IPS-20b (cell line): ENCODE results near the gene PTPN3.
A peak's percentile ranks its signal among the peaks of the same experiment; 100 is the strongest.

Source experiments
- H3K27ac ChIP-seq: one replicate; pipeline ENCODE4 v1.5.1; 2013; ENCODE audit warnings: low read length
- H3K27me3 ChIP-seq: 2 replicates; pipeline ENCODE4 v1.6.1; 2013; ENCODE audit warnings: mild to moderate bottlenecking, low read length, inconsistent platforms; ENCODE audit not compliant: insufficient read depth
- H3K36me3 ChIP-seq: 2 replicates; pipeline ENCODE4 v1.6.1; 2013; ENCODE audit warnings: low read depth, mild to moderate bottlenecking, inconsistent platforms, low read length, moderate library complexity; ENCODE audit not compliant: insufficient read depth
- H3K4me1 ChIP-seq: 2 replicates; pipeline ENCODE4 v1.6.1; 2013; ENCODE audit warnings: mild to moderate bottlenecking, control low read depth, inconsistent platforms, low read length, moderate library complexity; ENCODE audit not compliant: insufficient read depth
- H3K4me3 ChIP-seq: 2 replicates; pipeline ENCODE4 v1.5.1; 2013; ENCODE audit warnings: mild to moderate bottlenecking, low read length, inconsistent platforms
- H3K9ac ChIP-seq: 2 replicates; pipeline ENCODE4 v1.6.1; 2013; ENCODE audit warnings: low read depth, mild to moderate bottlenecking, inconsistent platforms, low read length, moderate library complexity
- H3K9me3 ChIP-seq: 2 replicates; pipeline ENCODE4 v1.6.1; 2013; ENCODE audit warnings: mild to moderate bottlenecking, low read depth, low read length, inconsistent platforms; ENCODE audit not compliant: insufficient read depth

The PTPN3 gene

GRCh38 chr9:109414125-109414785, 83.9 kb downstream of the PTPN3 start:
- Histone ChIP-seq H3K4me3 (no peak overlapping the region), H3K27me3 (no peaks in the 10 kb centered on the region), H3K27ac (no peak overlapping the region), H3K9me3 (no peaks in the 10 kb centered on the region), H3K9ac (no peak overlapping the region), H3K36me3 (no peaks in the 10 kb centered on the region), H3K4me1 (peaks cover 18% of the 10 kb centered on the region; the same call in 1 of the 2 replicates)

DNA sequence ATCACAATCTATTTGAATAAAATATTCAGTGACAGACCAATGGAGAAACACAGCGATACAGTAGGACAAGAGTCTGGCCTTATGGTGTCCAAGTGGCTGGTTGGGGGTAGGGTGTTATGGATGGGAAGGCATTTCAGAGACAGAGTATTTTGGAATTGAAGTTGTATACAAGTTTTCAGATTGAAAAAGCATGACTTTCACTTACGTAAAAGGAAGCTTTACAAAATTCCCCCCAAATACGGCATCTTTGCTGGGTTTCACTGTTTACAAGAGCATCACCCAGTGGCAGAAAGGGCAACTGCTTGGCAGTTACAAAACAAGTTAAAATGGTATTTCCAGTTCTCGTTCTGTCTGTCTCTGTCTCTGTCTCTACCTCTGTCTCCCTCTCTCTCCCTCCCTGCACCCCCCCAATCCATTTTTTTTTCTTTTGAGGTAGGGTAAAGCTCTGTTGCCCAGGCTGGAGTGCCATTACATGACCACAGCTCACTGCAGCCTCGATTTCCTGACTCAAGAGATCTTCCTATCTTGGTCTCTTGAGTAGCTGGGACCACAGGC, 86.2 kb downstream of the PTPN3 start:
- no peaks in the 10 kb centered on the region for H3K36me3 ChIP-seq
- no peaks in the 10 kb centered on the region for H3K9me3 ChIP-seq
- no peak overlapping the region for H3K27ac ChIP-seq
- H3K4me3 ChIP-seq, result no peak overlapping the region
- H3K4me1 ChIP-seq, result peaks cover 22% of the 10 kb centered on the region; the same call in 1 of the 2 replicates
- no peaks in the 10 kb centered on the region for H3K27me3 ChIP-seq
- H3K9ac ChIP-seq, result no peak overlapping the region

DNA sequence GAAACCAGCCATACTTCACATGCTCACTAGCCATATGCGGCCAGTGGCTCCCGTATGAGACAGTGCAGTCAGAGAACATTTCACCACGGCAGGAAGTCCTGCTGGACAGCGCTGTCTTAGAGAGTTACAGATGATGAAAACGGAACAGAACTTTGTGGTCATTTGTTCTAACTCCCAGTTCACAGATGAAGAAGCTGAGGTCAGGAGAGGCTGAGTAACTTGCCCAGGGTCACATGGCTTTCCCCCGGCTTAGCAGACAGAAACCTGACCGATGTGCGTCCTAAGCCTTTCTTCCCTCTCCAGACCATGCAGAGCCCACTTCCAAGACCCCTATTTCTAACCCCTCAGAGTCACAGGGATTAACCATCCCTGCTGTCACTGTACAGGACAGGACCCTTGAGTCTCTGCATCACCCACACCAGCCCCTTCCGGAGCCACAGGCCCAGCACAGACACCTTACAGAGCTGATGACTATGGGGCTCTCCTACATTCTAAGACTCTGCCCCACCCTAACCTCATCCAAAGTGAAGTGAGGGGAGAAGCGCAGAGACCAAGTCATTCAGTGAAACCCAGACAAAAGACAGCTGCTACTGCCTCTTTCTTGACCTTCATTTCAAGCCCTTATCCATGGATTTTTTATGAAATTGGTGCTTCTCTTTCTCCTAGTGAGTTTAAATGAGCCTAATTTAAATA, 86.9 kb downstream of the PTPN3 start:
- H3K9me3 ChIP-seq, result no peaks in the 10 kb centered on the region
- H3K4me3 ChIP-seq, result no peak overlapping the region
- H3K4me1 ChIP-seq, result peaks cover 22% of the 10 kb centered on the region; the same call in 1 of the 2 replicates
- H3K9ac ChIP-seq, result no peak overlapping the region
- no peak overlapping the region for H3K27ac ChIP-seq
- no peaks in the 10 kb centered on the region for H3K27me3 ChIP-seq
- no peaks in the 10 kb centered on the region for H3K36me3 ChIP-seq

DNA sequence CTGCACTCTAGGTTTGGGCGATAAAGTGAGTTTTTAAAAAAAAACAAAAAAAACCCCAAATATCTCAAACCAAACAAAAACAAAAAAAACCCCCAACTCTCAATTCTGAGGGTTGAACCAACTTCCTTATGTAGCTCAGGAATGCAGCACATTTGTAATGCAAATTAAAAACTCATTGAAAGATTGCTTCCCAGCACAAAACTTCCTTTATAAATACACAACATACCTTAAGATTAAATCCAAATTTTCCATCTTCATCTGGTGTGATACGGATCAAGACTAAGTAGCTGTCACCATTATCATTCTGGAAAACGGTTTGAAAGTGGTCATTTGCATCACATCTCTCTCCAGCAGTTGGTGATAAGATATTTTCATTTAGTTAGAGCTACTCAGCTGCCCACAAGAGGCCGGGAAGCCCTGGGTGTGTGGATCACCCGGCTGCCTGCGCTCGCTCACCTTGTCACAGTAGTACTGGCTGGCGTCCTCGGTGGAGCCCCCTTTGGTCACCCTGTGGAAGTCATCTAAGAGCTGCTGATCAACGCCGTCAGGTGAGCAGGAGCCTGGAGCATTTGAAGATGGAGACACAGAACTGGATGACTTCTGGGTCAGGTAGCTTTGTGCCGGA, 88.2 kb downstream of the PTPN3 start:
- Histone ChIP-seq H3K4me1 (peaks cover 22% of the 10 kb centered on the region; the same call in 1 of the 2 replicates), H3K9me3 (no peaks in the 10 kb centered on the region), H3K4me3 (peak overlapping the region; percentile 40), H3K36me3 (no peaks in the 10 kb centered on the region), H3K27ac (no peak overlapping the region), H3K27me3 (no peaks in the 10 kb centered on the region), H3K9ac (no peak overlapping the region; the same call in 1 of the 2 replicates)

DNA sequence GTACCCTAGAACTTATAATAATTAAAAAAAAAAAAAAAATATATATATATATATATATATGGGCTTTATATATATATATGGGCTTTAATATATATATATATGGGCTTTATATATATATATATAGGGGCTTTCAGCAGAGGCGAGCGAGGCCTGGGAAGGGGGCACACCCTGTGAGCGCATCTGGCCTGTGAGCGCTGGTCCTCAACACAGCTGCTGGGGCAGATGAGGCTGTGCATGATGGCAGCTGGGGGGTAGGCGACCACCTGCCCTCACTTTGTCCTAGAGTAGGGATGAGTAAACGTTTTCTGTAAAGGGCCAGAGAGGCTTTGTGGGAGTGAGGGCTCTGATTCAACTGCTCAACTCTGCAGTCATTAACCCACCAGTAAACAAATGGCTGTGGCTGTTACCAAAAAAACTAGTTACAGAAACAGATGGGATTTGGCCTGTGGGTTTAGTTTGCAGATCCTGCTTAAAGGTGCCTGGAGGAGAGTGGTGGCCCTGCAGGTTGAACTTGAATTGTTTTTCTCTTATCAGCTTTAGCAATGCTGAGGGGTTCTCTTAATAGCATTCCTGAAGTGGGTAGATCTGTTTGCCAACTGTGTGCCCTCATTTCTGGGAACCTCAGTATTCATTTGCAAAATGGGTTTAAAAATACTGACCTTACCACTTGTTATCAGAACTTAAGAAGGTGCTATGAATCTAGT, 89.2 kb downstream of the PTPN3 start:
- Histone ChIP-seq H3K36me3 (no peaks in the 10 kb centered on the region), H3K4me1 (peaks cover 22% of the 10 kb centered on the region; the same call in 1 of the 2 replicates), H3K4me3 (no peak overlapping the region), H3K9me3 (no peaks in the 10 kb centered on the region), H3K9ac (no peak overlapping the region; the same call in 1 of the 2 replicates), H3K27me3 (no peaks in the 10 kb centered on the region), H3K27ac (no peak overlapping the region)

DNA sequence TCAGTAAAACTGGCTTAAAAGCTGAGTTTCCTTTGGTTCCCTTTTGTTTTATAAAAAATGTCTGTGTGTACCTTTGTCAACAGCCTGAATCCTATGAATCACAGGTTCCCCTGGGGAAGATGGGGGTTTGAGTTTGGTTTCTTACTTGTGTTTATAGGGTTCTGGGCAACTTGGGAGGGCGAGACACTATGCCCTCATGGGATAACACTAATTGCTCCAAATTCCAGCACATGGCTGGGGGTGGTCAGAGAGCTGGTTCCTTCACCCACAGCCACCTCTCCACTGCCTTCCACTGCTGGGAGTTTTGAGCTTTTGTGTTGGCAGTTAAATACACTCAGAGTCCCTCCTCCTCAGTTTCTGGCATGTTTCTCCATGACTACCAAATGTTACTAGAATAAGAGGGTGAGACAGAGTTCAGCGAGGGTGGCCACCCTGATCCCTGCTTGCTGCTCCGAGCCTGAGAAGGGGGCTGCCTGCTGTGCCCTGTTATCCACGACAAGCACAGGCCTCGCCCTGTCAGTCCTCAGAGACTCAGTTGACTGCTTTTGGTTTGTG, 94.3 kb downstream of the PTPN3 start:
- Histone ChIP-seq H3K4me3 (no peak overlapping the region), H3K36me3 (no peaks in the 10 kb centered on the region), H3K27ac (no peak overlapping the region), H3K9me3 (no peaks in the 10 kb centered on the region), H3K4me1 (peaks cover 5% of the 10 kb centered on the region; the same call in 1 of the 2 replicates), H3K27me3 (no peaks in the 10 kb centered on the region), H3K9ac (no peak overlapping the region)

DNA sequence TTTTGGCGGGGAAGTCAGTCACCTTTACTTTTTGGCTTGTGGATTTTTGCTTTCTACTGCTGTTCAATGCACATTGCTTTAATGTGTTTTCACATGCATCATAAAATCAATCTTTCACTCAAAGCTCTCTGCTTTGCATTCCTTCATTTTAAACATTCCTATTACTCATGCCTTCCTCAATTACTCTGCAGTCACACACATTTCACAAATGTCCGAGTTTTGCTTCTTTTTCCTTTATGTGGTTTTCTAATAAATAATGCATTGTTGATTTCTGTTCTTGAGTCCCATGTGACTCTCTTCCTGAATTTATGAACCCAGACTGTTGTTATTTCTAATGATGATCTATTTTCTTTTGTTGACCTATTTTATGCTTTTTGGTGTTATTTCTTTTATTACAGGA, 95.0 kb downstream of the PTPN3 start:
- Histone ChIP-seq H3K4me3 (no peak overlapping the region), H3K36me3 (no peaks in the 10 kb centered on the region), H3K9me3 (no peaks in the 10 kb centered on the region), H3K4me1 (0 out of 2 replicates have a peak, but pooled peaks cover 4% of the 10 kb centered on the region), H3K27me3 (no peaks in the 10 kb centered on the region), H3K27ac (no peak overlapping the region), H3K9ac (no peak overlapping the region)

GRCh38 chr9:109401990-109402318, 96.2 kb downstream of the PTPN3 start:
- no peaks in the 10 kb centered on the region for H3K9me3 ChIP-seq
- H3K36me3 ChIP-seq, result no peaks in the 10 kb centered on the region
- H3K4me3 ChIP-seq, result no peak overlapping the region
- no peak overlapping the region for H3K27ac ChIP-seq
- H3K27me3 ChIP-seq, result no peaks in the 10 kb centered on the region
- no peak overlapping the region for H3K9ac ChIP-seq
- H3K4me1 ChIP-seq, result no peaks in the 10 kb centered on the region

DNA sequence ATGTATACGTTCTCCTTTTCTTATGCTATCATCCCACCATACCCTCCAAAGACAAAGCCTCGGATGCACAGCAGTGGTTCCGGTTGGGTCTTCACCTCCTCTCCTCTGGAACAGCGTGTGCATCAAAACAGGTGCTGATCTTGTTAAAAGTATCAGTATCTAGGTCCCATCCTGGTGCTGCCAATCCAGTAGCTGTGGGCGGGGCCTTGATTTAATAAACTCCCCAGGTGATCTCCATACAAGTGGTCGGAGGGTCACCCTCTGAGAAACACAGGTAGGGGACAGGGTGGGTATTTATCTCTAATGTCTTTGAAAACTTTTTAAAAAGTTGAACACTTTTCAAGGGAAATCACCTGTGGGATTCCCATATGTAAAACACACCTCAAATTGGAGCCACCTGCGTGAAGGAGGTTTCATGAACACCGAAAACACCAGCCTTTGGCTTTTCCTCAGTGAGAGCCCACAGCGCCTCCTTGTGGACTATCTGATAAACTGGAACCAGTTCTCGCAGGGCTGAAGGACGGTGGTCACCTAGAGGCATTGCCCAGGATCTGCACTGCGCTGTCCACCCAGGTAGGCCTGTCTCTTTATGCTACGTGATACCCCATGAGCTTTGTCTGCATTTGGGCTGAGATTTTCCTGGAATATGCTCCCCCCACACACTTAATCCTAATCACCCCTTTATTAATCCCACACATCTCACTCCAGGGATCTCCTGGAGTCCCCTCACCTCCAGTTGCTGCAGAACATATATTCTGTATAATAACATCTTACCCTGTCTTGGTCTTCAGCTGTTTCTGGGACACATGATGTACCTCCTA, 96.7 kb downstream of the PTPN3 start:
- Histone ChIP-seq H3K4me3 (no peak overlapping the region), H3K36me3 (no peaks in the 10 kb centered on the region), H3K4me1 (no peaks in the 10 kb centered on the region), H3K27ac (no peak overlapping the region), H3K9me3 (no peaks in the 10 kb centered on the region), H3K9ac (no peak overlapping the region), H3K27me3 (no peaks in the 10 kb centered on the region)

DNA sequence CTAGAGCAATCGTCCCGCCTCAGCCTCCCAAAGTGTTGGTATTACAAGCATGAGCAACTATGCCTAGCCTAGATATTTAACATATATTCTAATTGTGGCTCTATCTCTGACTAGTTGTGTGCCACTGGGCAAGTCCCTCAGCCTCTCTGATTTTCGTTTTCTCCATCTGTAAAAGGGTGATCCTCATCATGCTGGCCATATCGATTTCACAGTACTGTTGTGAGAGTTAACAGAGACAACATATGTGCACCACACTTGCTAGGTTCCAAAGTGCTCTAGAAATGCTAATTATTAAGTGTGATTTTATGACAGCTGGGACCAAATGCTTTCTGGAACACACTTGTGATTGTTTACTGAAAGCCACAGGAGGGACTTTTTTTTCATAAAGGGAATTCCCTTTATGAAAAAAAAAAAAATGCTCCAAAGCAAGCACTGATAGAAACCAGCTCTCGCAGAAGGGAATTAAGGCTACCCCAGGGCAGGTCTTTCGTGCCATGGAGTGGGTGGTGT, 98.8 kb downstream of the PTPN3 start:
- H3K4me3 ChIP-seq, result no peak overlapping the region
- no peaks in the 10 kb centered on the region for H3K4me1 ChIP-seq
- H3K9ac ChIP-seq, result no peak overlapping the region
- H3K9me3 ChIP-seq, result no peaks in the 10 kb centered on the region
- H3K36me3 ChIP-seq, result no peaks in the 10 kb centered on the region
- H3K27me3 ChIP-seq, result no peaks in the 10 kb centered on the region
- no peak overlapping the region for H3K27ac ChIP-seq
